Esophagus squamous epithelium (tissue), 4 donors: ENCODE data around the gene ZG16.

Experiments
- POLR2A ChIP-seq, 4 donors: fragments of 450-650 bp; IDR thresholded peaks; one replicate each; pipeline ENCODE4 v1.6.1; 2017; ENCODE audit warnings: antibody characterized with exemption in 4 of 4, mild to moderate bottlenecking in 4 of 4, moderate library complexity in 3 of 4
- TF ChIP-seq, protein P1 (sequence below), 6 experiments: fragments of 450-650 bp in 4 of 6; fragments of 200-600 bp in 2 of 6; sonication (generic) in 2 of 6; IDR thresholded peaks; one replicate each; pipeline ENCODE4 v1.5.1; 2016 to 2019; ENCODE audit warnings: antibody characterized with exemption in 6 of 6, mild to moderate bottlenecking in 4 of 6, moderate library complexity in 4 of 6

GRCh38 chr16:29812754-29813643 is 34.9 kb downstream of the ZG16 start:
- TF ChIP-seq, protein P1, sequence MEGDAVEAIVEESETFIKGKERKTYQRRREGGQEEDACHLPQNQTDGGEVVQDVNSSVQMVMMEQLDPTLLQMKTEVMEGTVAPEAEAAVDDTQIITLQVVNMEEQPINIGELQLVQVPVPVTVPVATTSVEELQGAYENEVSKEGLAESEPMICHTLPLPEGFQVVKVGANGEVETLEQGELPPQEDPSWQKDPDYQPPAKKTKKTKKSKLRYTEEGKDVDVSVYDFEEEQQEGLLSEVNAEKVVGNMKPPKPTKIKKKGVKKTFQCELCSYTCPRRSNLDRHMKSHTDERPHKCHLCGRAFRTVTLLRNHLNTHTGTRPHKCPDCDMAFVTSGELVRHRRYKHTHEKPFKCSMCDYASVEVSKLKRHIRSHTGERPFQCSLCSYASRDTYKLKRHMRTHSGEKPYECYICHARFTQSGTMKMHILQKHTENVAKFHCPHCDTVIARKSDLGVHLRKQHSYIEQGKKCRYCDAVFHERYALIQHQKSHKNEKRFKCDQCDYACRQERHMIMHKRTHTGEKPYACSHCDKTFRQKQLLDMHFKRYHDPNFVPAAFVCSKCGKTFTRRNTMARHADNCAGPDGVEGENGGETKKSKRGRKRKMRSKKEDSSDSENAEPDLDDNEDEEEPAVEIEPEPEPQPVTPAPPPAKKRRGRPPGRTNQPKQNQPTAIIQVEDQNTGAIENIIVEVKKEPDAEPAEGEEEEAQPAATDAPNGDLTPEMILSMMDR (IDR thresholded peaks at IDR 0.05): no peak
- TF ChIP-seq POLR2A (IDR thresholded peaks at IDR 0.05): no peak
